ENCODE measurements around the gene KLHDC1. TPM values are rescaled to one million over a fixed set of nuclear protein-coding genes. Genes with fewer than 3 reads are reported as not detected.

The KLHDC1 gene
- total RNA-seq (2022; extraction: Qiagen RNA extraction; ENCODE audit: low read depth): 0.12 to 0.29 TPM (median 0.24 TPM) in 5 replicates

GRCh38 chr14:49692811-49693734 lies at the start of gene KLHDC1:
Gene KLHDC1, plus strand, starts transcription at chr14:49693120. Its CDS starts 75 bp downstream, at chr14:49693195.

DNA sequence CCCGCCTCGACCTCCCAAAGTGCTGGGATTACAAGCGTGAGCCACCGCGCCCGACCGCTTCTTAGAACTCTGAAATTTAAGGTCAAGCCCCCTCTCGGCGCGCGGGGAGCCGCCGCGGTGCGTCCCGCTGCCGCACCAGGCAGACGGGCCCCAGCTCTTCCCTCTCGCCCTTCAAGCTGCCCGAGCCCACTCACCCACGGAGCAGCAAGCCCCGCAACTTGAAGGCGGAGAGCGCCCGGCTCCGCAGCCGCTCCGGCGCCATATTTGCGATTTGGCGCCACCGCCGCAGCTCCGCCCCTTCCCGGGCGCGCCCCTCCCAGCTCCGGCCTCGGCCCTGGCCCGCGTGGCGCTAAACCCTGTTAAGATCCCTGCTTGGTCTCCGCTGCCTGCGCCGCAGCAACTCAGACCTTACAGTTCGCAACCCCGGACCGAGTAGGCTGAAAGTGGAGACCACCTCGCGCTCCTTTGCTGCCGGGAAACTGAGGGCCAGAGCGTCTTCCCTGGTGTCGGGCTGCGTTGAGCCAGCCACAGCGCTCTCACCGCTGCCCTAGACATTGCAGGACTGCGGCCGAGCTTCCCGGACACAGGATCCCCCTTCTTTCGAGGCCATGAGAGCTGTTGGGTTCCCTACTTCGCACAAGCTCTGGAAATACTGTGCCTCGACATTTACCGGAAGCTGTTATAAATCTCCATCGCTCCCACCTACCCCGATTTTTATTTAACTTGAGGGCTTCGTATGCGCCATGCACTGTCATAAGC lies 4.8 kb upstream of the KLHDC1 start, which contains the start of gene POLE2:
POLE2 (minus strand) TSS at position 273 of the 759 bp plus-strand sequence; CDS start at position 262, 11 bp downstream.

DNA sequence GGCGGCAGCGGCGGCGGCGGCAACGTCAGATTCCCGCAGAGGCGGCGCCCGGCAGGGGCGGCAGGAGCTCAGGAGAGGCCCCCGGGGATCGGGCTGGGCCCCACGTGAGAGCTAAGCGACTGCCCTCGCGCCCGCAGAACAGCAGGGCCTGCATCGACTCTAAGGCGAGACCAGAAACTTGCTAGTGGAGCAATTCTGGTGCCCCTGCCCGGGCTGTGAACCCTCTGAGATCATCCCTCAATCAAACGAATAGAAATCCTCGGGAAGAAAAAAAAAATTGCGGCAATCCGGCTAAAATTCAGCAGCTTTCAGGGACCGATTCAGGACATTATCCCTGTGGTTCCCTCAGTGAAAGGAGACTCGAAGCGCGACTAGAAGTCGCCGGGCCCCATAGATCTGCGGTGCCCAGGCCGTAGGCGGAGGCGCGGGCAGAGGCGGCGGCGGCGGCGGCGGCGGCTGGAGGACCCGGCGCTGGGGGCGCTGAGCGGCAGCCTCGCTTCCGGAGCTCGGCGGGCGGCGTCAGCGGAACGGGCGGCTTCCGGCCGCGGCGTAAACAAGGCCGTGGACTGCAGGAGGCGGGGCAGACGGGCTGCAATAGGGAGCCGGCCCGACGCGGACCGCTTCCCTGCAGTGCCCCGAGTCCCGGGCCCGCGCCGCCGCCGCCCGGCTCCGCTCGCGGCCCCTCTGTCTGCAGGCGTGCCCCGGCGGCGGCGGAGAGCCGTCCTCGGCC lies 74.8 kb downstream of the KLHDC1 start, which contains the start of gene KLHDC2:
KLHDC2 (plus strand) TSS at position 583 of the 730 bp plus-strand sequence. CDS start 316 bp downstream, outside the sequence.

Other genes starting within 250 kb of the KLHDC1 start
- 3,303 to 4,991 TPM (median 4,389 TPM) in 5 replicates for gene RPS29, start 106.7 kb upstream of the KLHDC1 start, total RNA-seq (2022; extraction: Qiagen RNA extraction; ENCODE audit: low read depth)
- 44.9 to 52.5 TPM (median 51.1 TPM) in 5 replicates for gene LRR1, start 94.2 kb upstream of the KLHDC1 start, total RNA-seq (2022; extraction: Qiagen RNA extraction; ENCODE audit: low read depth)
- gene RPL36AL, start 72.5 kb upstream of the KLHDC1 start, total RNA-seq (2022; extraction: Qiagen RNA extraction; ENCODE audit: low read depth): 413 to 551 TPM (median 426 TPM) in 5 replicates
- gene MGAT2, start 72.3 kb upstream of the KLHDC1 start, total RNA-seq (2022; extraction: Qiagen RNA extraction; ENCODE audit: low read depth): 50.5 to 57.4 TPM (median 51.1 TPM) in 5 replicates
- 11.7 to 14.2 TPM (median 14.0 TPM) in 5 replicates for gene DNAAF2, start 57.9 kb upstream of the KLHDC1 start, total RNA-seq (2022; extraction: Qiagen RNA extraction; ENCODE audit: low read depth)
- gene POLE2, start 4.9 kb upstream of the KLHDC1 start, total RNA-seq (2022; extraction: Qiagen RNA extraction; ENCODE audit: low read depth): 12.4 to 15.2 TPM (median 14.3 TPM) in 5 replicates
- 29.1 to 37.5 TPM (median 32.8 TPM) in 5 replicates for gene KLHDC2, start 75.0 kb downstream of the KLHDC1 start, total RNA-seq (2022; extraction: Qiagen RNA extraction; ENCODE audit: low read depth)
- 27.8 to 39.0 TPM (median 37.2 TPM) in 5 replicates for gene NEMF, start 159.7 kb downstream of the KLHDC1 start, total RNA-seq (2022; extraction: Qiagen RNA extraction; ENCODE audit: low read depth)
- 62.8 to 74.4 TPM (median 67.1 TPM) in 5 replicates for gene ARF6, start 200.0 kb downstream of the KLHDC1 start, total RNA-seq (2022; extraction: Qiagen RNA extraction; ENCODE audit: low read depth)

All from A549 treated with DMSO at 1 μM for 4 hours (cell line).